Smooth muscle cell (in vitro differentiated cells): Measurements from ENCODE around the gene RNF212. TPM values are rescaled to one million over a fixed set of nuclear protein-coding genes. Genes with fewer than 3 reads are reported as not detected.

Experiments used
- DNase-seq: peaks from one replicate; lab custom pipeline; 2025; ENCODE audit not compliant: unreplicated experiment; lab: John Stamatoyannopoulos, UW
- H2AFZ ChIP-seq: fragments of 200-600 bp; sonication (generic); 2 replicates; pipeline ENCODE4 v1.6.0; 2016; ENCODE audit warnings: antibody characterized with exemption, low read depth, mild to moderate bottlenecking
- H3F3A ChIP-seq: fragments of 200-600 bp; sonication (generic); 2 replicates; pipeline ENCODE4 v1.6.0; 2017; ENCODE audit warnings: antibody characterized with exemption, low read depth
- H3K27ac ChIP-seq: fragments of 200-600 bp; sonication (generic); 2 replicates; pipeline ENCODE4 v1.5.1; 2016; ENCODE audit warnings: low read depth, mild to moderate bottlenecking
- H3K27me3 ChIP-seq: fragments of 200-600 bp; sonication (generic); 2 replicates; pipeline ENCODE4 v1.6.1; 2016; ENCODE audit warnings: low read depth, mild to moderate bottlenecking
- H3K36me3 ChIP-seq: fragments of 200-600 bp; sonication (generic); 2 replicates; pipeline ENCODE4 v1.5.1; 2016; ENCODE audit warnings: low read depth
- H3K4me1 ChIP-seq: fragments of 200-600 bp; sonication (generic); 2 replicates; pipeline ENCODE4 v1.5.1; 2016; ENCODE audit warnings: low read depth
- H3K4me2 ChIP-seq: fragments of 200-600 bp; sonication (generic); 2 replicates; pipeline ENCODE4 v1.6.0; 2016; ENCODE audit warnings: mild to moderate bottlenecking
- H3K4me3 ChIP-seq: fragments of 200-600 bp; sonication (generic); 2 replicates; pipeline ENCODE4 v1.5.1; 2016; ENCODE audit warnings: mild to moderate bottlenecking
- H3K79me2 ChIP-seq: fragments of 200-600 bp; sonication (generic); 2 replicates; pipeline ENCODE4 v1.6.0; 2016; ENCODE audit warnings: low read depth, mild to moderate bottlenecking
- H3K9ac ChIP-seq: fragments of 200-600 bp; sonication (generic); 2 replicates; pipeline ENCODE4 v1.6.0; 2016; ENCODE audit warnings: low read depth
- H3K9me3 ChIP-seq: fragments of 200-600 bp; sonication (generic); replicated peaks from 2 replicates; pipeline ENCODE4 v1.5.1; 2016; ENCODE audit warnings: low read depth
- H4K20me1 ChIP-seq: fragments of 200-600 bp; sonication (generic); 2 replicates; pipeline ENCODE4 v1.6.0; 2016; ENCODE audit warnings: low read depth
- WGBS: methylation state at CpG from one replicate; pipeline ENCODE4 v1.1.7; 2016; ENCODE audit warnings: low lambda C conversion rate; 5-methylcytosine and 5-hydroxymethylcytosine counted together
- polyA plus RNA-seq: library from polyadenylated mRNA; unstranded; fragments of >200 nt; fragmentation: Nextera tagmentation; extraction: Ambion mirVana; gene quantifications from 2 replicates; pipeline ENCODE4 v1.2.1, GENCODE V29; 2016
- total RNA-seq: library from RNA; depleted of rRNA; stranded (reverse); fragments of >200 nt; gene quantifications from 2 replicates; pipeline ENCODE4 v1.2.3, GENCODE V29; 2014
- TF ChIP-seq, protein P1 (sequence below): fragments of 200-600 bp; sonication (generic); IDR thresholded peaks from 2 replicates; pipeline ENCODE4 v1.5.1; 2017; ENCODE audit warnings: borderline replicate concordance, mild to moderate bottlenecking, antibody characterized with exemption; ENCODE audit not compliant: insufficient read depth, poor library complexity, severe bottlenecking

The RNF212 gene
- total and polyA plus RNA-seq, 2 experiments from 2014 or later = 1.3 to 4.6 TPM

DNA sequence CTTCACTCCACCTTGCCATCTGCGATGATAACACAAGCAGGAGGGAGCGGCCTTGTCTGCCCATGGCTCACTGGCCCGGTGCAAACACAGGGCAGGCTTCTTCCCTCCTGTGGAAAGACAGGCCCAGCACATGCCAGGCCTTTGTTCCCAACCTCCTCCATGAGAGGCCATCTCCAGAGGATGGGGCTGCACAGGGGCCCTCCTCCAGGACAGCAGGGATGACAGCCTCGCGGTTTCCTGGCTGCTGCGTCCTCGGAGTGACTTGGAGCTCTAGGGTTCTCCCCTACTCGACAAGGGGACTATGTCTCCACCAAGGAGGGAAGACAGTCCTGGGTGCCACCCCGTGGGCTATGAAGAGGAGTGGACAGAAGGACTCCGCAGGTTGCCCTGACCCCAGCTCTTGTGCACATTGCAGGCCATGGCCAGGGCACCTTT is 21.8 kb downstream of the RNF212 start:
- no peak for DNase-seq
- Histone ChIP-seq H3K36me3 (no peaks in the 10 kb centered on the region), H3K4me1 (no peaks in the 10 kb centered on the region), H2AFZ (no peak overlapping the region), H3K9ac (no peak overlapping the region), H3K9me3 (no peaks in the 10 kb centered on the region), H3K4me3 (no peak overlapping the region), H3F3A (no peaks in the 10 kb centered on the region), H4K20me1 (no peaks in the 10 kb centered on the region), H3K27me3 (no peaks in the 10 kb centered on the region), H3K4me2 (no peak overlapping the region), H3K79me2 (no peaks in the 10 kb centered on the region), H3K27ac (no peak overlapping the region)
- 95% methylated on average over 10 of the region's 10 CpGs for WGBS
- TF ChIP-seq, protein P1, sequence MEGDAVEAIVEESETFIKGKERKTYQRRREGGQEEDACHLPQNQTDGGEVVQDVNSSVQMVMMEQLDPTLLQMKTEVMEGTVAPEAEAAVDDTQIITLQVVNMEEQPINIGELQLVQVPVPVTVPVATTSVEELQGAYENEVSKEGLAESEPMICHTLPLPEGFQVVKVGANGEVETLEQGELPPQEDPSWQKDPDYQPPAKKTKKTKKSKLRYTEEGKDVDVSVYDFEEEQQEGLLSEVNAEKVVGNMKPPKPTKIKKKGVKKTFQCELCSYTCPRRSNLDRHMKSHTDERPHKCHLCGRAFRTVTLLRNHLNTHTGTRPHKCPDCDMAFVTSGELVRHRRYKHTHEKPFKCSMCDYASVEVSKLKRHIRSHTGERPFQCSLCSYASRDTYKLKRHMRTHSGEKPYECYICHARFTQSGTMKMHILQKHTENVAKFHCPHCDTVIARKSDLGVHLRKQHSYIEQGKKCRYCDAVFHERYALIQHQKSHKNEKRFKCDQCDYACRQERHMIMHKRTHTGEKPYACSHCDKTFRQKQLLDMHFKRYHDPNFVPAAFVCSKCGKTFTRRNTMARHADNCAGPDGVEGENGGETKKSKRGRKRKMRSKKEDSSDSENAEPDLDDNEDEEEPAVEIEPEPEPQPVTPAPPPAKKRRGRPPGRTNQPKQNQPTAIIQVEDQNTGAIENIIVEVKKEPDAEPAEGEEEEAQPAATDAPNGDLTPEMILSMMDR = no peak

DNA sequence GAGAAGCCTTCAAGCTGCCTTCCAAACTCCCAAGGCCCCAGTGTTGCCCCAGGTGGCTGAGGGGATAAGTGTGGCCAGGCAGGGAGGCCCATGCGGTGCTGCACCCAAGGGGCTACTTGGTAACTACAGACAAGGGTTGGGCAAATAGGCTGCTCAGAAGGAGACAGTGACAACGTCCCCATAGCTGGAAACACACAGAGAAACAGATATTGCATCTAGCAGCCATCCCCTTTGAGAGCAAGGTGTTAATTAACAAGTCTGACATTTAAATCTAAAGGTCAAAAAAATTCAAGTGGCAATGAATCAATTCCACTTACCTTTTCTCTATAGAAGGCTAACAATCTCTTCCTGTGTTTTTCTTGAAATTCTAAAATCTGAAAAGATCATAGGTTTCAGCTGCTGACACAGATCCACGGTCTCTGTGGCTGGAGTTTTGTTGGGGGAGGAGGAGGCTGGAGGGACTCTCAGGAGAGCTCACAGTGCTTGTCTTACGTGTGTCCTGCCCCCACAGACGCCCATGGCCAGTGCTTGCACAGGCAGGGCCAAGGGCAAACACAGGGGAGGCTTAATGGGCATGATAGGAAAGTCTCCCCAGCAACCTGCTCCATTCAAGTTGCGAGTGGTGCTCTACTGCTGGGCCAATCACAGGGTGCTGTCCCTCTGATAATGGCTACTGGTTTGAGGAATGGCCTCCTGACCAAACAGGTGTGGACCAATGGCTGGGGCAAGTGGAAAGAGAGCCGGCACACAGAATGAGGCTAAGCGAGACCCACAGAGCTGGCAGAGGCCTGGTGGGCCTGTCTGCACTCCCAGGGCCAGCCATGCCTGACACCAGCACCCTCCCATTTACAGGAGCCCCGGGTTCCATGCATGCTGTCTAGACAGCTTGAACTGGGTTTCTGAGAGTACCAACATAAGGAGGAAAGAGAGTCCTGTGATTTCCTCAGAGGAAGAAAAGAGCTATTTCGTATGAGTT is 22.6 kb downstream of the RNF212 start:
- Histone ChIP-seq H3K4me3 (no peak overlapping the region), H3K79me2 (no peaks in the 10 kb centered on the region), H3K9me3 (no peaks in the 10 kb centered on the region), H2AFZ (no peak overlapping the region), H3K4me1 (no peaks in the 10 kb centered on the region), H3K27me3 (no peaks in the 10 kb centered on the region), H3K36me3 (no peaks in the 10 kb centered on the region), H3K4me2 (no peak overlapping the region), H3K9ac (no peak overlapping the region), H3K27ac (no peak overlapping the region), H3F3A (no peaks in the 10 kb centered on the region), H4K20me1 (no peaks in the 10 kb centered on the region)
- TF ChIP-seq, protein P1 = no peak
- no peak for DNase-seq
- WGBS = 84% methylated on average over 10 of the region's 10 CpGs

DNA sequence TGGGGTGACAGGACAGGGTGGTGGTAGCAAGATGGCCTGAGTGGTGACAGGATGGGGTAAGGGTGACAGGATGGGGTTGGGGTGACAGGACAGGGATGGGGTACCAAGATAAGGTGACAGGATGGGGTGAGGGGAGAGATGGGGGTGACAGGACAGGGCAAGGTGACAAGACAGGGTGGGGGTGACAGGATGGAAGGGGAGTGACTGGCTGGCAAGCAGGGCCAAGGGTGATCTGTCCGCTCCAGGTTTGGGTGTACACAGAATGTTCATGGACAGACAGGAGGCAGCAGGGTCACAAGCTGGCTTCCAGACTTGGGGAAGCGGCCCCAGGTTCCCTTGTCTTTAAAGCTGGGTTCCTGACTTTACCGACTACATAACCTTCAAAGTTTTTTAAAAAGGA is 23.3 kb downstream of the RNF212 start:
- no peak overlapping the region for H3K4me3 ChIP-seq
- no peaks in the 10 kb centered on the region for H4K20me1 ChIP-seq
- WGBS = 100% methylated on average over 3 of the region's 3 CpGs
- no peak overlapping the region for H3K9ac ChIP-seq
- no peak overlapping the region for H3K4me2 ChIP-seq
- TF ChIP-seq, protein P1 = no peak
- no peak overlapping the region for H3K27ac ChIP-seq
- DNase-seq = no peak
- H3K36me3 ChIP-seq = no peaks in the 10 kb centered on the region
- no peaks in the 10 kb centered on the region for H3K9me3 ChIP-seq
- no peak overlapping the region for H2AFZ ChIP-seq
- H3K79me2 ChIP-seq = no peaks in the 10 kb centered on the region
- H3K4me1 ChIP-seq = no peaks in the 10 kb centered on the region
- no peaks in the 10 kb centered on the region for H3K27me3 ChIP-seq
- no peaks in the 10 kb centered on the region for H3F3A ChIP-seq
